ENCODE measurements around the gene TRIM24. TPM values are rescaled to one million over a fixed set of nuclear protein-coding genes. Genes with fewer than 3 reads are reported as not detected.

The TRIM24 gene
- total RNA-seq, 3 donors from 2014 or later = 17.5 to 21.2 (median 18.9) TPM

DNA sequence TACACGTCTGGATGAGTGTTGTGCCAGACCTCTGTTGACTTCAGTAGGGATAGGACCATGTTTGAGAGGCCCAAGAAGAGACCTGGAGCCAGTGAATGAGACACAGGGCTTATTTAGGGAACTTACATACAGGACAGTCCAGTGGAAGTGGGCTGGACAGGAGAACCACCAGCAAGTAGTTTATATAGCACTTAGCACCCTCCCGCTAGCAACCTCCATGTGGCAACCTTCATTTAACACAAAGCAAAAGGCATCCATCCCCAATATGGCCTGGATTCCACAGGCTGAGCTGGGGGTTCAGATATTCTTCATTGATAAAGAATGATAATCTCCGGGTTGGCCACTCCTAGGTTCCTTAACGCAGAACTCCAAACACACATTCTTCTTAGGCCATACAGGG, 93.7 kb downstream of the TRIM24 start:
- intact Hi-C loops (cut with DNase I, micrococcal nuclease) = no loop called here
- no peak for DNase-seq

DNA sequence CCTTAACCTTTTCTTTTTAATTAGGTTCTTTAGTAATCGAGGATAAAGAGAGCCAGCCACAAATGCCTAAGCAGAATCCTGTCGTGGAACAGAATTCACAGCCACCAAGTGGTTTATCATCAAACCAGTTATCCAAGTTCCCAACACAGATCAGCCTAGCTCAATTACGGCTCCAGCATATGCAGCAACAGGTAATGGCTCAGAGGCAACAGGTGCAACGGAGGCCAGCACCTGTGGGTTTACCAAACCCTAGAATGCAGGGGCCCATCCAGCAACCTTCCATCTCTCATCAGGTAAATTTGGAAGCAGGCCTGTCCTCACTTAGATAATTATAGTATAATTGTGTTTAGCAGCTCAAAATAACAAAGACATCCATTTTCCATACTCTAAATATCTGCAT, 94.6 kb downstream of the TRIM24 start:
- H3K4me1 ChIP-seq (ENCODE audit: low read depth) = no peaks in the 10 kb centered on the region
- peaks cover 8% of the 10 kb centered on the region for H3K36me3 ChIP-seq (ENCODE audit: low read depth)
- peaks cover 47% of the 10 kb centered on the region for H3K9me3 ChIP-seq
- intact Hi-C loops (cut with DNase I, micrococcal nuclease) = no loop called here
- no peak for TF ChIP-seq CTCF (IDR thresholded peaks at IDR 0.05)
- no peak overlapping the region for H3K4me3 ChIP-seq
- DNase-seq = no peak
- ATAC-seq = no peak

More for the DNA sequence above, 93.7 kb downstream of the TRIM24 start:
- peaks cover 8% of the 10 kb centered on the region for H3K36me3 ChIP-seq (ENCODE audit: low read depth)
- no peak for TF ChIP-seq CTCF (IDR thresholded peaks at IDR 0.05)
- peaks cover 42% of the 10 kb centered on the region for H3K9me3 ChIP-seq
- H3K4me1 ChIP-seq (ENCODE audit: low read depth) = no peaks in the 10 kb centered on the region
- no peak for ATAC-seq
- no peak overlapping the region for H3K4me3 ChIP-seq

GRCh38 chr7:138555684-138556083, 95.6 kb downstream of the TRIM24 start:
- intact Hi-C loops (cut with DNase I, micrococcal nuclease) = no loop called here

GRCh38 chr7:138556771-138557484, 96.9 kb downstream of the TRIM24 start:
- ATAC-seq = no peak
- DNase-seq = no peak
- no peak for TF ChIP-seq CTCF (IDR thresholded peaks at IDR 0.05)
- Histone ChIP-seq H3K4me3 (no peak overlapping the region), H3K9me3 (peaks cover 61% of the 10 kb centered on the region), H3K4me1 (ENCODE audit: low read depth) (no peaks in the 10 kb centered on the region), H3K36me3 (ENCODE audit: low read depth) (peaks cover 8% of the 10 kb centered on the region)
- intact Hi-C loops (cut with DNase I, micrococcal nuclease) = no loop called here

More at GRCh38 chr7:138555684-138556083, 95.6 kb downstream of the TRIM24 start:
- H3K4me1 ChIP-seq (ENCODE audit: low read depth) = no peaks in the 10 kb centered on the region
- peaks cover 8% of the 10 kb centered on the region for H3K36me3 ChIP-seq (ENCODE audit: low read depth)
- ATAC-seq = no peak
- DNase-seq = no peak
- TF ChIP-seq CTCF (IDR thresholded peaks at IDR 0.05) = no peak
- no peak overlapping the region for H3K4me3 ChIP-seq
- peaks cover 51% of the 10 kb centered on the region for H3K9me3 ChIP-seq

DNA sequence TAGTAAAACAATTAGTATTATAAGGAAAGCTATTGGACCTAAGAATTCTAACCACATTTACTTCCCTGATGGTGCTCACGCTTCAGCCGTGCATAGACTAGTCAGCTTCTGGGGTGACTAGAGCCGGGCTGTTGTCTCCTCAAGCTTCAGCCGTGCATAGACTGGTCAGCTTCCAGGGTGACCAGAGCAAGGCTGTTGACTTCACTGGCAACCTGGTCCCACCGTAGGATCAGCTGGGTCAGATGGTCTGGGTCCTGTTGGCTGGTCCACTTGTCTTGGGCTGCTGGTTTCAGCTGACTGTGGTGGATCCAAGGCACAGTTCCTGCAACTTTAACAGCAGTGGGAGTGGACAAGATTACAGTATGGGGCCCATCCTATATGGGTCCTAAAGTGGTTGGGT, 99.4 kb downstream of the TRIM24 start:
- no peak for ATAC-seq
- H3K36me3 ChIP-seq (ENCODE audit: low read depth) = peaks cover 8% of the 10 kb centered on the region

More for the DNA sequence above, 99.4 kb downstream of the TRIM24 start:
- DNase-seq = no peak
- TF ChIP-seq CTCF (IDR thresholded peaks at IDR 0.05) = no peak
- H3K9me3 ChIP-seq = peaks cover 85% of the 10 kb centered on the region
- no peaks in the 10 kb centered on the region for H3K4me1 ChIP-seq (ENCODE audit: low read depth)
- intact Hi-C loops (cut with DNase I, micrococcal nuclease) = no loop called here
- no peak overlapping the region for H3K4me3 ChIP-seq

All from mucosa of descending colon (tissue), 3 donors.